ENCODE data around the gene STX16. TPM values are rescaled to one million over a fixed set of nuclear protein-coding genes. Genes with fewer than 3 reads are reported as not detected.

The STX16 gene
- total RNA-seq, 1 experiment from 2014 or later: 89.1 TPM

DNA sequence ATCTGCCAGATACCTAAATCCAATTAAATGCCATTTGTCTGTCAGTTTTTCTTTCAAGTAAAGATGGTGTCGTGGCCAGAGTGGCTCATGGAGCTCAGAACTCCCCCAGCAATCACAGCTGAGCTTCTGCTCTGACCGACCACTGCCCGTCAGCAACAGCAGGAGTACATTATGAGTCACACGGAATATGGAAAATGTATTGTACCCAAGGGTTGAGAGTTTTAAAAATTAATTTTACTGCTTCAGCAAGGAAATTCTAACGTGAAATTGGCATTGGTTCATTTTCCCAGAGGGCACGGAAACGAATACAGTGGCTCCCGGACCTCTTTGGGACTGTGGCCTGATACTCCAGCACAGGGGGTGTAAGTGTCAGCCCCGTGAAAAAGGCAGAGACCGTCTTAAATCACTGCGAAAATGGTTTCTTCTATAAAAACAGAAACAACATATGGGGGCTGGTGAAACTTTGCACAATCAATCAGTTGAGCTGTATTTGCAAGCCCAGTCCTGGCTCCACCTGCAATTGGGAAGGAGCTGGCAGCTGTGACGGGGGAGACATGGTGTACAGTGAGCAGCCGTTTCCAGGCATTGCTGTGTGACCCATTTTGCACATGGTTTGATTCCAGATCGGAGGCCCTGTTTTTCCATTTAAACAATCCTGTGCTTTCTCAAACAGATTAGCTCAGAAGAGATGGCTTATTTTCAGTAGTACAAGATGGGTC, 54.3 kb downstream of the STX16 start:
- ChIA-PET CTCF (interaction anchor here (0.7 to 2.0 kb wide), 3 partner anchors 54 to 224 kb away, joined by 4 to 5 read pairs (median 5); partner anchors contain the start of gene STX16), POLR2A (interaction anchor here (0.8 kb wide), 1 partner anchor 133 kb away, joined by 3 read pairs; no protein-coding TSS in a partner anchor)
- no peak for TF ChIP-seq OVOL2 (CRISPR knock-in tag; IDR thresholded peaks at IDR 0.05; ENCODE audit: borderline replicate concordance)
- no peak for TF ChIP-seq IRF2 (CRISPR knock-in tag; IDR thresholded peaks at IDR 0.05; ENCODE audit: borderline replicate concordance, low read depth)
- no peak for TF ChIP-seq JAZF1 (CRISPR knock-in tag; IDR thresholded peaks at IDR 0.05)
- TF ChIP-seq ZNF232 (CRISPR knock-in tag; IDR thresholded peaks at IDR 0.05): no peak
- no peak for TF ChIP-seq KAT7 (CRISPR knock-in tag; IDR thresholded peaks at IDR 0.05; ENCODE audit: borderline replicate concordance)
- TF ChIP-seq, protein P1, sequence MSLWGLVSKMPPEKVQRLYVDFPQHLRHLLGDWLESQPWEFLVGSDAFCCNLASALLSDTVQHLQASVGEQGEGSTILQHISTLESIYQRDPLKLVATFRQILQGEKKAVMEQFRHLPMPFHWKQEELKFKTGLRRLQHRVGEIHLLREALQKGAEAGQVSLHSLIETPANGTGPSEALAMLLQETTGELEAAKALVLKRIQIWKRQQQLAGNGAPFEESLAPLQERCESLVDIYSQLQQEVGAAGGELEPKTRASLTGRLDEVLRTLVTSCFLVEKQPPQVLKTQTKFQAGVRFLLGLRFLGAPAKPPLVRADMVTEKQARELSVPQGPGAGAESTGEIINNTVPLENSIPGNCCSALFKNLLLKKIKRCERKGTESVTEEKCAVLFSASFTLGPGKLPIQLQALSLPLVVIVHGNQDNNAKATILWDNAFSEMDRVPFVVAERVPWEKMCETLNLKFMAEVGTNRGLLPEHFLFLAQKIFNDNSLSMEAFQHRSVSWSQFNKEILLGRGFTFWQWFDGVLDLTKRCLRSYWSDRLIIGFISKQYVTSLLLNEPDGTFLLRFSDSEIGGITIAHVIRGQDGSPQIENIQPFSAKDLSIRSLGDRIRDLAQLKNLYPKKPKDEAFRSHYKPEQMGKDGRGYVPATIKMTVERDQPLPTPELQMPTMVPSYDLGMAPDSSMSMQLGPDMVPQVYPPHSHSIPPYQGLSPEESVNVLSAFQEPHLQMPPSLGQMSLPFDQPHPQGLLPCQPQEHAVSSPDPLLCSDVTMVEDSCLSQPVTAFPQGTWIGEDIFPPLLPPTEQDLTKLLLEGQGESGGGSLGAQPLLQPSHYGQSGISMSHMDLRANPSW (CRISPR knock-in tag; conservative IDR thresholded peaks at IDR 0.05; ENCODE audit: low read depth): no peak
- no peak for TF ChIP-seq ZNF263 (CRISPR knock-in tag; IDR thresholded peaks at IDR 0.05; ENCODE audit: low read depth)
- no peak for TF ChIP-seq ETV6 (CRISPR knock-in tag; IDR thresholded peaks at IDR 0.05)
- TF ChIP-seq EMX1 (CRISPR knock-in tag; IDR thresholded peaks at IDR 0.05): no peak
- no peak for TF ChIP-seq NFYB (CRISPR knock-in tag; conservative IDR thresholded peaks at IDR 0.05; ENCODE audit: low read depth)
- no peak for TF ChIP-seq NFATC4 (CRISPR knock-in tag; IDR thresholded peaks at IDR 0.05)
- no peak for TF ChIP-seq MYBL2 (CRISPR knock-in tag; IDR thresholded peaks at IDR 0.05)
- TF ChIP-seq SMAD3 (CRISPR knock-in tag; IDR thresholded peaks at IDR 0.05; ENCODE audit: borderline replicate concordance): no peak
- no peak for TF ChIP-seq CREB1 (CRISPR knock-in tag; IDR thresholded peaks at IDR 0.05)
- TF ChIP-seq, protein P2, sequence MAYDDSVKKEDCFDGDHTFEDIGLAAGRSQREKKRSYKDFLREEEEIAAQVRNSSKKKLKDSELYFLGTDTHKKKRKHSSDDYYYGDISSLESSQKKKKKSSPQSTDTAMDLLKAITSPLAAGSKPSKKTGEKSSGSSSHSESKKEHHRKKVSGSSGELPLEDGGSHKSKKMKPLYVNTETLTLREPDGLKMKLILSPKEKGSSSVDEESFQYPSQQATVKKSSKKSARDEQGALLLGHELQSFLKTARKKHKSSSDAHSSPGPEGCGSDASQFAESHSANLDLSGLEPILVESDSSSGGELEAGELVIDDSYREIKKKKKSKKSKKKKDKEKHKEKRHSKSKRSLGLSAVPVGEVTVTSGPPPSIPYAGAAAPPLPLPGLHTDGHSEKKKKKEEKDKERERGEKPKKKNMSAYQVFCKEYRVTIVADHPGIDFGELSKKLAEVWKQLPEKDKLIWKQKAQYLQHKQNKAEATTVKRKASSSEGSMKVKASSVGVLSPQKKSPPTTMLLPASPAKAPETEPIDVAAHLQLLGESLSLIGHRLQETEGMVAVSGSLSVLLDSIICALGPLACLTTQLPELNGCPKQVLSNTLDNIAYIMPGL (CRISPR knock-in tag; IDR thresholded peaks at IDR 0.05): no peak
- TF ChIP-seq GABPB1 (CRISPR knock-in tag; IDR thresholded peaks at IDR 0.05): no peak
- TF ChIP-seq GTF2I (CRISPR knock-in tag; conservative IDR thresholded peaks at IDR 0.05): no peak
- TF ChIP-seq, protein P3, sequence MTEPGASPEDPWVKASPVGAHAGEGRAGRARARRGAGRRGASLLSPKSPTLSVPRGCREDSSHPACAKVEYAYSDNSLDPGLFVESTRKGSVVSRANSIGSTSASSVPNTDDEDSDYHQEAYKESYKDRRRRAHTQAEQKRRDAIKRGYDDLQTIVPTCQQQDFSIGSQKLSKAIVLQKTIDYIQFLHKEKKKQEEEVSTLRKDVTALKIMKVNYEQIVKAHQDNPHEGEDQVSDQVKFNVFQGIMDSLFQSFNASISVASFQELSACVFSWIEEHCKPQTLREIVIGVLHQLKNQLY (CRISPR knock-in tag; IDR thresholded peaks at IDR 0.05): no peak
- ATAC-seq (no peak), DNase-seq (ENCODE audit: low spot score) (no peak)
- Mint-ChIP-seq H3K9me3 (peaks cover 4% of the 10 kb centered on the region), H3K4me3 (no peak overlapping the region), H3K4me1 (peaks cover 6% of the 10 kb centered on the region), H3K36me3 (peaks cover 37% of the 10 kb centered on the region), H3K27ac (no peak overlapping the region), H3K27me3 (ENCODE audit: low read depth) (no peaks in the 10 kb centered on the region)

DNA sequence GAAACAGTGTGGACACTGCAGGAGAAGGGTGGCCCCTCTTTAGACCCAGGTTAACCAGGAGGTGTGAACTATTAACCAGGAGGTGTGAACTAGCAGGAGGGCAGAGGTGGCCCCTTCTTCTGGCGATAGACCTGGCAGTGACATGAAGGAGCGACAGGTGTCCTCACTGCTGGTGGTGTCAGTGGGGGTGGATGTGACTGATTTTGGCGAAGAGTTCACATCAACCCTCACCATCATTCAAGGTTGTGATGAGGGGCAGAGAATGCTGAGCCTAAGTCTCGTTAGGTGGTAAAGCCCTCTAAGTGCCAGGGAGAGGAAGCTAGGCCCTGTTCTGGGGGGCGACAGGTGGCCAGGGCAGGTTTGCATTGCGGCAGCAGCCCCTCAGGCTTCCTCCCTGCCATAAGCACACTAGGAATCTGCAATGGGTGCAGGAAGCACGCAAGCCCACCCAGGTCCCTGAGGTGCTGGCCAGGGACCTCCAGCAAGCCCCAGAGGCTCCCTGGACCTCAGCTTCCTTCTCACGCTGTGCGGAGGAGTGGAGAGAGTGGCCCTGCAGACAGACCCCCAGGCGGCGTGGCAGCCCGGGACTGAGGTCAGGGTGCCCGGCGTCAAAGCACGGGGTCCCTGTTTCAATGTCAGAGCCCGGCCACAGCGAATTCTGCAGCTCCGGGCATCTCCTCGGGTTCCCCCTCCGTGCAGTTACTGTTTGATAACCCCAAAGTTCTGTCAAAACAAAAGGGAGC, 55.2 kb downstream of the STX16 start:
- Mint-ChIP-seq H3K36me3 (peaks cover 36% of the 10 kb centered on the region), H3K4me1 (0 out of 2 replicates have a peak, but pooled peaks cover 2% of the 10 kb centered on the region), H3K4me3 (no peak overlapping the region), H3K27me3 (ENCODE audit: low read depth) (no peaks in the 10 kb centered on the region), H3K9me3 (peaks cover 4% of the 10 kb centered on the region), H3K27ac (no peak overlapping the region)
- ATAC-seq (no peak), DNase-seq (ENCODE audit: low spot score) (peak; percentile 3)
- POLR2A ChIA-PET: no interaction called here
- CTCF ChIA-PET: interaction anchor here (0.7 to 2.0 kb wide), 4 partner anchors 55 to 225 kb away, joined by 4 to 7 read pairs (median 5); partner anchors contain the start of gene STX16
- TF ChIP-seq, protein P4, sequence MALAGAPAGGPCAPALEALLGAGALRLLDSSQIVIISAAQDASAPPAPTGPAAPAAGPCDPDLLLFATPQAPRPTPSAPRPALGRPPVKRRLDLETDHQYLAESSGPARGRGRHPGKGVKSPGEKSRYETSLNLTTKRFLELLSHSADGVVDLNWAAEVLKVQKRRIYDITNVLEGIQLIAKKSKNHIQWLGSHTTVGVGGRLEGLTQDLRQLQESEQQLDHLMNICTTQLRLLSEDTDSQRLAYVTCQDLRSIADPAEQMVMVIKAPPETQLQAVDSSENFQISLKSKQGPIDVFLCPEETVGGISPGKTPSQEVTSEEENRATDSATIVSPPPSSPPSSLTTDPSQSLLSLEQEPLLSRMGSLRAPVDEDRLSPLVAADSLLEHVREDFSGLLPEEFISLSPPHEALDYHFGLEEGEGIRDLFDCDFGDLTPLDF (CRISPR knock-in tag; IDR thresholded peaks at IDR 0.05): no peak
- no peak for TF ChIP-seq NFE2L1 (CRISPR knock-in tag; IDR thresholded peaks at IDR 0.05)
- TF ChIP-seq, protein P5, sequence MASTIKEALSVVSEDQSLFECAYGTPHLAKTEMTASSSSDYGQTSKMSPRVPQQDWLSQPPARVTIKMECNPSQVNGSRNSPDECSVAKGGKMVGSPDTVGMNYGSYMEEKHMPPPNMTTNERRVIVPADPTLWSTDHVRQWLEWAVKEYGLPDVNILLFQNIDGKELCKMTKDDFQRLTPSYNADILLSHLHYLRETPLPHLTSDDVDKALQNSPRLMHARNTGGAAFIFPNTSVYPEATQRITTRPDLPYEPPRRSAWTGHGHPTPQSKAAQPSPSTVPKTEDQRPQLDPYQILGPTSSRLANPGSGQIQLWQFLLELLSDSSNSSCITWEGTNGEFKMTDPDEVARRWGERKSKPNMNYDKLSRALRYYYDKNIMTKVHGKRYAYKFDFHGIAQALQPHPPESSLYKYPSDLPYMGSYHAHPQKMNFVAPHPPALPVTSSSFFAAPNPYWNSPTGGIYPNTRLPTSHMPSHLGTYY (CRISPR knock-in tag; IDR thresholded peaks at IDR 0.05): no peak
- TF ChIP-seq, protein P6, sequence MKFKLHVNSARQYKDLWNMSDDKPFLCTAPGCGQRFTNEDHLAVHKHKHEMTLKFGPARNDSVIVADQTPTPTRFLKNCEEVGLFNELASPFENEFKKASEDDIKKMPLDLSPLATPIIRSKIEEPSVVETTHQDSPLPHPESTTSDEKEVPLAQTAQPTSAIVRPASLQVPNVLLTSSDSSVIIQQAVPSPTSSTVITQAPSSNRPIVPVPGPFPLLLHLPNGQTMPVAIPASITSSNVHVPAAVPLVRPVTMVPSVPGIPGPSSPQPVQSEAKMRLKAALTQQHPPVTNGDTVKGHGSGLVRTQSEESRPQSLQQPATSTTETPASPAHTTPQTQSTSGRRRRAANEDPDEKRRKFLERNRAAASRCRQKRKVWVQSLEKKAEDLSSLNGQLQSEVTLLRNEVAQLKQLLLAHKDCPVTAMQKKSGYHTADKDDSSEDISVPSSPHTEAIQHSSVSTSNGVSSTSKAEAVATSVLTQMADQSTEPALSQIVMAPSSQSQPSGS (CRISPR knock-in tag; IDR thresholded peaks at IDR 0.05; ENCODE audit: borderline replicate concordance, low read depth): no peak
- no peak for TF ChIP-seq OVOL2 (CRISPR knock-in tag; IDR thresholded peaks at IDR 0.05; ENCODE audit: borderline replicate concordance)
- no peak for TF ChIP-seq JAZF1 (CRISPR knock-in tag; IDR thresholded peaks at IDR 0.05)

Data from WTC11 (cell line).